ENCODE data around the gene OBI1. TPM values are rescaled to one million over a fixed set of nuclear protein-coding genes. Genes with fewer than 3 reads are reported as not detected.

Gene OBI1
- total RNA-seq, 1 experiment from 2014 or later, result 14.0 TPM

- TF ChIP-seq SIN3A (IDR thresholded peaks at IDR 0.05; ENCODE audit: low read depth) (no peak), CBX3 (IDR thresholded peaks at IDR 0.05; ENCODE audit: low read depth) (no peak), POLR2A (IDR thresholded peaks at IDR 0.05; ENCODE audit: borderline replicate concordance, extremely low read depth, insufficient read depth, insufficient read length) (no peak), ELF1 (IDR thresholded peaks at IDR 0.05; ENCODE audit: borderline replicate concordance, low read depth) (no peak), EGR1 (IDR thresholded peaks at IDR 0.05; ENCODE audit: low read depth) (no peak), ZNF274 (IDR thresholded peaks at IDR 0.05; ENCODE audit: low read depth, low read length) (no peak), YY1 (IDR thresholded peaks at IDR 0.05; ENCODE audit: extremely low read depth, insufficient replicate concordance, low read depth, low read length) (no peak), CEBPB (IDR thresholded peaks at IDR 0.05; ENCODE audit: low read depth) (no peak), SRF (IDR thresholded peaks at IDR 0.05; ENCODE audit: low read depth) (no peak), SP1 (IDR thresholded peaks at IDR 0.05; ENCODE audit: low read depth) (no peak), FOSL1 (IDR thresholded peaks at IDR 0.05; ENCODE audit: low read depth) (no peak), ATF3 (IDR thresholded peaks at IDR 0.05) (no peak), REST (IDR thresholded peaks at IDR 0.05; ENCODE audit: low read depth) (no peak), RAD21 (IDR thresholded peaks at IDR 0.05; ENCODE audit: low read depth) (no peak), TCF7L2 (IDR thresholded peaks at IDR 0.05; ENCODE audit: borderline replicate concordance, extremely low read depth, insufficient read depth, insufficient read length) (no peak)
- TF ChIP-seq, protein P1, sequence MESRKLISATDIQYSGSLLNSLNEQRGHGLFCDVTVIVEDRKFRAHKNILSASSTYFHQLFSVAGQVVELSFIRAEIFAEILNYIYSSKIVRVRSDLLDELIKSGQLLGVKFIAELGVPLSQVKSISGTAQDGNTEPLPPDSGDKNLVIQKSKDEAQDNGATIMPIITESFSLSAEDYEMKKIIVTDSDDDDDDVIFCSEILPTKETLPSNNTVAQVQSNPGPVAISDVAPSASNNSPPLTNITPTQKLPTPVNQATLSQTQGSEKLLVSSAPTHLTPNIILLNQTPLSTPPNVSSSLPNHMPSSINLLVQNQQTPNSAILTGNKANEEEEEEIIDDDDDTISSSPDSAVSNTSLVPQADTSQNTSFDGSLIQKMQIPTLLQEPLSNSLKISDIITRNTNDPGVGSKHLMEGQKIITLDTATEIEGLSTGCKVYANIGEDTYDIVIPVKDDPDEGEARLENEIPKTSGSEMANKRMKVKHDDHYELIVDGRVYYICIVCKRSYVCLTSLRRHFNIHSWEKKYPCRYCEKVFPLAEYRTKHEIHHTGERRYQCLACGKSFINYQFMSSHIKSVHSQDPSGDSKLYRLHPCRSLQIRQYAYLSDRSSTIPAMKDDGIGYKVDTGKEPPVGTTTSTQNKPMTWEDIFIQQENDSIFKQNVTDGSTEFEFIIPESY (IDR thresholded peaks at IDR 0.05; ENCODE audit: extremely low read depth, insufficient replicate concordance, low read length), result no peak
- Histone ChIP-seq H3K9me3 (ENCODE audit: control insufficient read depth in 1 of 2, insufficient read depth in 1 of 2, low read depth in 1 of 2, low read length in 2 of 2) (no peaks in the 10 kb centered on the region), H3K9me2 (ENCODE audit: insufficient read depth) (no peaks in the 10 kb centered on the region), H4K20me1 (ENCODE audit: insufficient read depth) (no peaks in the 10 kb centered on the region; the same call in 1 of the 2 replicates), H3K4me1 (ENCODE audit: control insufficient read depth in 1 of 2, insufficient read depth in 2 of 2, low read length in 2 of 2) (no peaks in the 10 kb centered on the region), H3K27ac (ENCODE audit: low read depth, low read length) (no peak overlapping the region), H2AFZ (ENCODE audit: low read depth, low read length, poor library complexity, severe bottlenecking) (no peak overlapping the region), H3K4me3 (replicated peaks in 1 of 2; ENCODE audit: low read depth in 1 of 2, low read length in 2 of 2) (no peak overlapping the region), H3K4me2 (ENCODE audit: low read length) (no peak overlapping the region), H3K27me3 (ENCODE audit: insufficient read depth, low read length) (peaks cover 30% of the 10 kb centered on the region), H3K9ac (ENCODE audit: low read length) (no peak overlapping the region), H3K79me2 (ENCODE audit: insufficient read depth, low read length) (no peaks in the 10 kb centered on the region), H3K36me3 (ENCODE audit: control insufficient read depth in 1 of 2, insufficient read depth in 2 of 2, low read length in 2 of 2) (no peaks in the 10 kb centered on the region)
- CTCF ChIA-PET, result no interaction called here
- no TSS peak for BruUV-seq (replicated peaks)
- intact Hi-C loops (cut with micrococcal nuclease), result no loop called here
- POLR2A ChIA-PET, result no interaction called here
- no peak for ATAC-seq
- RAD21 ChIA-PET (ENCODE audit: low non-redundant PET in 1 of 2, low total read pairs in 2 of 2, uncharacterized antibody in 2 of 2, unreplicated experiment in 2 of 2), result no interaction called here
- no peak for DNase-seq (ENCODE audit: low read depth, low spot score)
These were observed 65.1 kb downstream of the OBI1 start for GRCh38 chr13:78593652-78594455.
